Coronary artery (tissue), 2 donors: ENCODE data around the gene UBQLN4.

Source experiments
- DNase-seq: peaks from one replicate; pipeline ENCODE4 v3.0.0-alpha.2; 2017; ENCODE audit warnings: low spot score
- H3K27ac ChIP-seq, 2 donors: fragments of 200-600 bp; sonication (generic); one replicate each; pipeline ENCODE4 v1.5.1; 2016 to 2019
- H3K4me3 ChIP-seq: fragments of 200-600 bp; sonication (generic); 2 replicates; pipeline ENCODE4 v1.5.1; 2016; ENCODE audit warnings: mild to moderate bottlenecking, moderate library complexity
- TF ChIP-seq, protein P1 (sequence below): fragments of 200-600 bp; sonication (generic); IDR thresholded peaks from one replicate; pipeline ENCODE4 v1.5.1; 2019; ENCODE audit warnings: antibody characterized with exemption

The UBQLN4 gene

GRCh38 chr1:156014829-156015228, 38.8 kb downstream of the UBQLN4 start:
- no peak for DNase-seq
- TF ChIP-seq, protein P1, sequence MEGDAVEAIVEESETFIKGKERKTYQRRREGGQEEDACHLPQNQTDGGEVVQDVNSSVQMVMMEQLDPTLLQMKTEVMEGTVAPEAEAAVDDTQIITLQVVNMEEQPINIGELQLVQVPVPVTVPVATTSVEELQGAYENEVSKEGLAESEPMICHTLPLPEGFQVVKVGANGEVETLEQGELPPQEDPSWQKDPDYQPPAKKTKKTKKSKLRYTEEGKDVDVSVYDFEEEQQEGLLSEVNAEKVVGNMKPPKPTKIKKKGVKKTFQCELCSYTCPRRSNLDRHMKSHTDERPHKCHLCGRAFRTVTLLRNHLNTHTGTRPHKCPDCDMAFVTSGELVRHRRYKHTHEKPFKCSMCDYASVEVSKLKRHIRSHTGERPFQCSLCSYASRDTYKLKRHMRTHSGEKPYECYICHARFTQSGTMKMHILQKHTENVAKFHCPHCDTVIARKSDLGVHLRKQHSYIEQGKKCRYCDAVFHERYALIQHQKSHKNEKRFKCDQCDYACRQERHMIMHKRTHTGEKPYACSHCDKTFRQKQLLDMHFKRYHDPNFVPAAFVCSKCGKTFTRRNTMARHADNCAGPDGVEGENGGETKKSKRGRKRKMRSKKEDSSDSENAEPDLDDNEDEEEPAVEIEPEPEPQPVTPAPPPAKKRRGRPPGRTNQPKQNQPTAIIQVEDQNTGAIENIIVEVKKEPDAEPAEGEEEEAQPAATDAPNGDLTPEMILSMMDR = no peak
- no peak overlapping the region for H3K4me3 ChIP-seq
- no peak overlapping the region for H3K27ac ChIP-seq

DNA sequence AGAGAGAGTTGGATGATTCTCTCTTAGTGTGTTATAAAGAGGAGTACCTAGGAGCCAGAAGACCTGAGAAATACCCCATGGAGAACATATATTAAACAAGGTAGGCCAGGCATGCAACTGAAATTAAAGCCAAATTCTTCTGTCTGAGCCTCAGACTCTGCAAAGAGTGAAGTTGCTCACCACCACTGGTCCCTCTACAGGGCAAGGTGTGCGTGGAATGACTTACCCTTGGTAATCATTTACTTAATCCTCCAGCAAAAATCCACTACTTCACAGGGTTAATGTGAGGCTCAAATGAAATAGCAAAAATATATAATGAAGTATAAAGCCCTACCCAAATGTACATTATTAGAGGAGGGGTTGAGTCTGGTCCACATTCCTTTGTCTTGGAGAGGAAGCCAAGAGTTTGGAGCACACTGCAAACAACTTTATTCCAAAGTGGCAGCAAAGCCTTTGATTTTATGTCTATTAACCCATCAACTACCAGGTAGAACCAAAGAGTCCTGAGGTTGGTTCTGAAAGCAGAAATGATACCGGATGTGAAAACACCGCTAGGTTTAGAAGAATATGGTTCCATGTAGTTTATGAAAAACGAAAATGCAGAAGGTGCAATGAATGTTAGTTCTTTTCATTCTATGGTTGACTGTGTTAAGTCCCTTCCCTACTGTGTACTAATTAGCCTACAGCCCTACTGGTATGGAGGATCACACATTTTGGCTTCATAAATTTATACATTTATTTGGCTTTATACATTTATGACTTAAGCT, 41.4 kb downstream of the UBQLN4 start:
- no peak overlapping the region for H3K27ac ChIP-seq
- H3K4me3 ChIP-seq = no peak overlapping the region
- DNase-seq = no peak
- TF ChIP-seq, protein P1 = no peak

- TF ChIP-seq, protein P1 = no peak
- H3K27ac ChIP-seq = no peak overlapping the region
- H3K4me3 ChIP-seq = no peak overlapping the region
- no peak for DNase-seq
These were observed 44.2 kb downstream of the UBQLN4 start for GRCh38 chr1:156009404-156009803.

DNA sequence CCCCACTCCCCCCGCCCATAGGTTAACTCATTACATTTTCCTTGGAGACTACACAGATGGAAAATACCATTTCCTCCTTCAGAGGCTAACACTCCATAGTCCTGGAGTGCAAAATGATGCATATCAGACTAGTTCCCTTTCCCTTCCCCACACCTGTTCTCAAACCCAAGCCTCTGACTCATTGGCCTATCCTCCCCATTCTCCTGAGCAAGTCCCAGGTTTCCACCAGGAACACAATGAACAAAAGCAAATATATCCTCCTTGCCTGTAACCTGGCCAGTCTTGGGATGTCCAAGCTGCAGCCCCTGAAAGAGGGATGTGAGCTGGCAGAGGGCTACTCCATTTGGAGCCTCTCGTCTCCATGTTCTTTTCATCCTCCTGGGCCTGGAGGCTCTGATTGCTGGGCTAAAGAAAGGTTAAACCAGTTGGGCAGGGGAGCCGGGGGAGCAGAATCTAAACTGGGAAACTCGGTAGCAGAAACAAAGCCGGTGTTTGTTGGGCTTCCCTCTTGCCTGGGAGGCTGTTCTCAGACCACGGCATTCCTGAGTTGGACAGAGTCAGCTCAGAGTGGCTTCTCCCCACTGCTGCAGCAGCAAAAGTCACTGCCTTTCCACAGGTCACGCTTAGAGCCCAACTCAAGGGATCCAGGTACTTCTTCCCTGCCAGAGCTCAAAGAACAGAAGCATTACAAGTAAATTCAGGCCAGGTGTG, 46.8 kb downstream of the UBQLN4 start:
- H3K27ac ChIP-seq = no peak overlapping the region
- H3K4me3 ChIP-seq = no peak overlapping the region
- DNase-seq = no peak
- TF ChIP-seq, protein P1 = no peak

DNA sequence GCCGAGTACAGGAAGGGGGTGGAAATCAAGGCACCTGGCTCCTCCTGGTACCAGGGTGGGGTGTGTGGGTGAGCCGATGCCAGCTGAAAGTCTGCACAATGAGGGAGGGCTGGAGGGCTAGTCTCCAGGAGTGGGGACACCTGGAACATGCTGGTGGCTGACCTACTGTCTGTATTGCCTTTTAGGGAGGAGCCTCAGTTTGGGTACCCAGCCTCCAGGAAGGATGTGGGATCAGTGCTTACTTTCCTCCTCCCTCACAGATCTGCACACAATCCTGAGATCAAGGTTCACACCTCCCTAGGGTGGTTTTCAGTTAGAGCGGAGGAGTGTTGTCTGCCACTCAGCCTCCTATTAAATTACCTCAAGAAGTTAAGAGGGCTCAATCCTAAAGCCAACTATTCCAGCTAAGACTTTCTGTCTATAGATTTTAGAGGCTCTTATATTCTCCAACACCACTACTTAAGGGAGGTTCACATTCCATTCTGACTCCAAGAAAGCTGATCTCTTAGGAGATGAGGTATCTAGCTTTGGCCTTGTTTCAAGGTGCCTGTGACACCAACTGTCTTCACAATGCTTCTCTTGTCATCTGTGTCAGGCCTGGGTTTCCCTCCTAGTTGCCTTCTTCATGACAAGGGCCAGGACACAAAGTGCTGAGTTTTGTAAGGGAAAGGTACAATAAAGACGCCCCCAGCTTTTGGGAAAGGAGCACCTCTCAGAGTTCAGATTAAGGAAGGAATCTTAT, 48.6 kb downstream of the UBQLN4 start:
- TF ChIP-seq, protein P1 = no peak
- Histone ChIP-seq H3K27ac (no peak overlapping the region), H3K4me3 (no peak overlapping the region)
- DNase-seq = no peak

- TF ChIP-seq, protein P1 = no peak
- DNase-seq = no peak
- H3K4me3 ChIP-seq = no peak overlapping the region
- H3K27ac ChIP-seq = no peak overlapping the region
These were observed 49.7 kb downstream of the UBQLN4 start for GRCh38 chr1:156003923-156004188.
